Measurements from ENCODE around the gene ECE1.

The ECE1 gene

GRCh38 chr1:21289700-21290545 is at the start of gene ECE1:
TSS of gene ECE1 (minus strand) at chr1:21290463. CDS start at chr1:21290414, 49 bp downstream.
- DNase-seq, result peak; percentile 65

GRCh38 chr1:21339356-21340229 is 49.3 kb upstream of the ECE1 start:
- peak; percentile 43 for DNase-seq

GRCh38 chr1:21338573-21339355 is 48.5 kb upstream of the ECE1 start:
- DNase-seq, result peak; percentile 98

- DNase-seq, result peak; percentile 59
Observed at GRCh38 chr1:21337928-21338572, 47.8 kb upstream of the ECE1 start.

GRCh38 chr1:21337454-21337927 is 47.2 kb upstream of the ECE1 start:
- DNase-seq, result peak; percentile 75

- no peak for DNase-seq
Observed at GRCh38 chr1:21337010-21337437, 46.8 kb upstream of the ECE1 start.

- DNase-seq, result peak; percentile 21
Observed at GRCh38 chr1:21335750-21336224, 45.5 kb upstream of the ECE1 start.

GRCh38 chr1:21335088-21335691 is 44.9 kb upstream of the ECE1 start:
- DNase-seq, result no peak

- peak; percentile 79 for DNase-seq
Observed at GRCh38 chr1:21334214-21335087, 44.2 kb upstream of the ECE1 start.

GRCh38 chr1:21333824-21334213 is 43.6 kb upstream of the ECE1 start:
- DNase-seq, result no peak

GRCh38 chr1:21332554-21333311 is 42.5 kb upstream of the ECE1 start:
- no peak for DNase-seq

- DNase-seq, result no peak
Observed at GRCh38 chr1:21331752-21332478, 41.7 kb upstream of the ECE1 start.

GRCh38 chr1:21330544-21330943 is 40.3 kb upstream of the ECE1 start:
- DNase-seq, result no peak

- peak; percentile 69 for DNase-seq
Observed at GRCh38 chr1:21329209-21329844, 39.1 kb upstream of the ECE1 start.

- no peak for DNase-seq
Observed at GRCh38 chr1:21327566-21328323, 37.5 kb upstream of the ECE1 start.

- DNase-seq, result peak; percentile 13
Observed at GRCh38 chr1:21326861-21327344, 36.6 kb upstream of the ECE1 start.

GRCh38 chr1:21325731-21326387 is 35.6 kb upstream of the ECE1 start:
- no peak for DNase-seq
